GM23248 (cell line): ENCODE data around the gene IPO13. TPM values are rescaled to one million over a fixed set of nuclear protein-coding genes. Genes with fewer than 3 reads are reported as not detected.

ENCODE experiments used
- DNase-seq: peaks from one replicate; pipeline ENCODE4 v3.0.0-alpha.2; 2015
- H2AFZ ChIP-seq: fragments of 200-600 bp; sonication (generic); 2 replicates; pipeline ENCODE4 v1.6.1; 2016; ENCODE audit warnings: antibody characterized with exemption
- H3F3A ChIP-seq: fragments of 200-600 bp; sonication (generic); 2 replicates; pipeline ENCODE4 v1.6.1; 2016; ENCODE audit warnings: mild to moderate bottlenecking, antibody characterized with exemption, mixed run types; ENCODE audit not compliant: insufficient read depth
- H3K27ac ChIP-seq: fragments of 200-600 bp; sonication (generic); 2 replicates; pipeline ENCODE4 v1.5.1; 2016; ENCODE audit warnings: mild to moderate bottlenecking
- H3K27me3 ChIP-seq: fragments of 200-600 bp; sonication (generic); replicated peaks from 2 replicates; pipeline ENCODE4 v1.6.1; 2016; ENCODE audit warnings: mild to moderate bottlenecking; ENCODE audit not compliant: insufficient read depth
- H3K36me3 ChIP-seq: fragments of 200-600 bp; sonication (generic); 2 replicates; pipeline ENCODE4 v1.6.1; 2016; ENCODE audit warnings: low read depth, mild to moderate bottlenecking
- H3K4me1 ChIP-seq: fragments of 200-600 bp; sonication (generic); 2 replicates; pipeline ENCODE4 v1.6.1; 2016; ENCODE audit warnings: mild to moderate bottlenecking; ENCODE audit not compliant: insufficient read depth
- H3K4me2 ChIP-seq: fragments of 200-600 bp; sonication (generic); one replicate; pipeline ENCODE4 v1.6.1; 2016; ENCODE audit warnings: mild to moderate bottlenecking; ENCODE audit not compliant: unreplicated experiment
- H3K4me3 ChIP-seq: fragments of 200-600 bp; sonication (generic); 2 replicates; pipeline ENCODE4 v1.5.1; 2016; ENCODE audit warnings: mild to moderate bottlenecking
- H3K79me2 ChIP-seq: fragments of 200-600 bp; sonication (generic); 2 replicates; pipeline ENCODE4 v1.6.1; 2016; ENCODE audit warnings: mild to moderate bottlenecking; ENCODE audit not compliant: insufficient read depth
- H3K9ac ChIP-seq: fragments of 200-600 bp; sonication (generic); 2 replicates; pipeline ENCODE4 v1.6.1; 2016; ENCODE audit warnings: mild to moderate bottlenecking
- H3K9me2 ChIP-seq: fragments of 200-600 bp; sonication (generic); 2 replicates; pipeline ENCODE4 v1.6.1; 2016; ENCODE audit warnings: mixed run types, mild to moderate bottlenecking, moderate library complexity; ENCODE audit not compliant: insufficient read depth
- H3K9me3 ChIP-seq: fragments of 200-600 bp; sonication (generic); one replicate; pipeline ENCODE4 v1.6.1; 2017; ENCODE audit warnings: low read depth
- H4K20me1 ChIP-seq: fragments of 200-600 bp; sonication (generic); 2 replicates; pipeline ENCODE4 v1.6.0; 2016; ENCODE audit not compliant: insufficient read depth
- EZH2 ChIP-seq: fragments of 200-600 bp; sonication (generic); IDR thresholded peaks from 2 replicates; pipeline ENCODE4 v1.6.1; 2018; ENCODE audit warnings: antibody characterized with exemption, mild to moderate bottlenecking; ENCODE audit not compliant: insufficient read depth, poor library complexity, severe bottlenecking
- EZH2phosphoT487 ChIP-seq: fragments of 200-600 bp; sonication (generic); IDR thresholded peaks from 2 replicates; pipeline ENCODE4 v1.6.1; 2018; ENCODE audit warnings: antibody characterized with exemption, moderate library complexity, mild to moderate bottlenecking, low read depth; ENCODE audit not compliant: insufficient read depth
- WGBS, 2 experiments: methylation state at CpG; one replicate each; pipeline ENCODE4 v1.1.6; 2015 to 2017; ENCODE audit warnings: low lambda C conversion rate in 2 of 2, low coverage in 1 of 2; ENCODE audit errors: missing lambda C conversion rate in 2 of 2; 5-methylcytosine and 5-hydroxymethylcytosine counted together
- in situ Hi-C: fragments of 300-500 bp; cut with MboI; formaldehyde crosslinking; loops from 2 replicates; pipeline ENCODE4 v1.15.0; 2020
- polyA plus RNA-seq: library from polyadenylated mRNA; unstranded; fragments of >200 nt; fragmentation: Nextera tagmentation; extraction: Ambion mirVana; gene quantifications from 2 replicates; pipeline ENCODE4 v1.2.1, GENCODE V29; 2016
- total RNA-seq: library from RNA; depleted of rRNA; stranded (reverse); fragments of >200 nt; shearing (Covaris generic); gene quantifications from 2 replicates; pipeline ENCODE4 v1.2.3, GENCODE V29; 2014

IPO13 gene
- total and polyA plus RNA-seq, 2 experiments from 2014 or later: 21.0 to 29.4 TPM

GRCh38 chr1:43960798-43961197 is 14.0 kb downstream of the IPO13 start:
- Histone ChIP-seq H3K9me3 (no peaks in the 10 kb centered on the region), H3K36me3 (peaks cover 5% of the 10 kb centered on the region; the same call in 1 of the 2 replicates), H4K20me1 (0 out of 2 replicates have a peak, but pooled peaks cover 2% of the 10 kb centered on the region), H3K9me2 (no peaks in the 10 kb centered on the region), H3F3A (no peaks in the 10 kb centered on the region), H3K4me1 (no peaks in the 10 kb centered on the region), H3K27ac (no peak overlapping the region), H3K79me2 (no peaks in the 10 kb centered on the region), H3K9ac (no peak overlapping the region), H3K4me2 (no peak overlapping the region), H3K27me3 (no peaks in the 10 kb centered on the region), H2AFZ (no peak overlapping the region), H3K4me3 (no peak overlapping the region)
- WGBS, 2 experiments: 93 to 95% methylated on average over 7 to 8 of the region's 8 CpGs
- in situ Hi-C loops: no loop called here
- no peak for TF ChIP-seq EZH2phosphoT487
- no peak for TF ChIP-seq EZH2
- DNase-seq: no peak

- H3F3A ChIP-seq: no peaks in the 10 kb centered on the region
- no peaks in the 10 kb centered on the region for H3K79me2 ChIP-seq
- no peak overlapping the region for H3K4me3 ChIP-seq
- H3K4me1 ChIP-seq: no peaks in the 10 kb centered on the region
- H4K20me1 ChIP-seq: no peaks in the 10 kb centered on the region
- H3K4me2 ChIP-seq: no peak overlapping the region
- no peak overlapping the region for H3K27ac ChIP-seq
- H3K9me3 ChIP-seq: no peaks in the 10 kb centered on the region
- TF ChIP-seq EZH2: no peak
- TF ChIP-seq EZH2phosphoT487: no peak
- no peak overlapping the region for H3K9ac ChIP-seq
- 74 to 80% methylated on average over 3 of the region's 3 CpGs for WGBS, 2 experiments
- DNase-seq: no peak
- no peaks in the 10 kb centered on the region for H3K27me3 ChIP-seq
- H3K36me3 ChIP-seq: peaks cover 5% of the 10 kb centered on the region; the same call in 1 of the 2 replicates
- H3K9me2 ChIP-seq: no peaks in the 10 kb centered on the region
- in situ Hi-C loops: no loop called here
- H2AFZ ChIP-seq: no peak overlapping the region
These were observed 14.9 kb downstream of the IPO13 start for GRCh38 chr1:43961692-43962091.

DNA sequence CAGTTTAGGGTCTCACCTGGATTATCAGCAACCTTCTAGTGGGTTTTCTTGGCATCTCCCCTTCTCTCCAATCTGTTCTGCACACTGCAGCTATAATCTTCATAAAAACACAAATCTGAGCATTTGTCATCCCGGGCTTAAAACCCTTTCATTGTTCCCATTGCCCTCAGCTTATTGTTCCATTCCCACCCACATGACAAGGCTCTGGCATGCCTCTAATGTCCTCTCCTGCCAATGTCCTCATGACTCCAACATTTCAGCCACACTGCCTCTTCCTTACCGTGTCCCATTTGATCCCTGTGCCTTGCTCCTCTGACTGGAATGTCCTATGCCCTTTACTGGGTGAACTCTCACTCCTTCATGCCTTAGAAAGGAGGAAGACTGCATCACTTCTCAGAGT is 15.6 kb downstream of the IPO13 start:
- no peak overlapping the region for H3K4me2 ChIP-seq
- no peaks in the 10 kb centered on the region for H3K9me3 ChIP-seq
- no peak overlapping the region for H2AFZ ChIP-seq
- no peak overlapping the region for H3K27ac ChIP-seq
- H3K79me2 ChIP-seq: no peaks in the 10 kb centered on the region
- H4K20me1 ChIP-seq: no peaks in the 10 kb centered on the region
- peaks cover 2% of the 10 kb centered on the region; the same call in 1 of the 2 replicates for H3K36me3 ChIP-seq
- no peaks in the 10 kb centered on the region for H3K27me3 ChIP-seq
- no peak overlapping the region for H3K4me3 ChIP-seq
- WGBS, 2 experiments: 34 to 47% methylated on average over 2 of the region's 2 CpGs
- no peak for TF ChIP-seq EZH2phosphoT487
- TF ChIP-seq EZH2: no peak
- H3K9ac ChIP-seq: no peak overlapping the region
- H3F3A ChIP-seq: no peaks in the 10 kb centered on the region
- no peak for DNase-seq
- in situ Hi-C loops: no loop called here
- no peaks in the 10 kb centered on the region for H3K4me1 ChIP-seq
- no peaks in the 10 kb centered on the region for H3K9me2 ChIP-seq

GRCh38 chr1:43963006-43963405 is 16.3 kb downstream of the IPO13 start:
- H3K9me2 ChIP-seq: no peaks in the 10 kb centered on the region
- 85 to 93% methylated on average over 3 of the region's 3 CpGs for WGBS, 2 experiments
- H2AFZ ChIP-seq: no peak overlapping the region
- H3K79me2 ChIP-seq: no peaks in the 10 kb centered on the region
- no peaks in the 10 kb centered on the region for H3K4me1 ChIP-seq
- H3K9me3 ChIP-seq: no peaks in the 10 kb centered on the region
- no peak overlapping the region for H3K4me2 ChIP-seq
- TF ChIP-seq EZH2: no peak
- in situ Hi-C loops: no loop called here
- H3K27me3 ChIP-seq: no peaks in the 10 kb centered on the region
- H3K9ac ChIP-seq: no peak overlapping the region
- no peaks in the 10 kb centered on the region for H3F3A ChIP-seq
- no peak overlapping the region for H3K27ac ChIP-seq
- DNase-seq: no peak
- no peak overlapping the region for H3K4me3 ChIP-seq
- H3K36me3 ChIP-seq: no peaks in the 10 kb centered on the region; the same call in 1 of the 2 replicates
- H4K20me1 ChIP-seq: no peaks in the 10 kb centered on the region

DNA sequence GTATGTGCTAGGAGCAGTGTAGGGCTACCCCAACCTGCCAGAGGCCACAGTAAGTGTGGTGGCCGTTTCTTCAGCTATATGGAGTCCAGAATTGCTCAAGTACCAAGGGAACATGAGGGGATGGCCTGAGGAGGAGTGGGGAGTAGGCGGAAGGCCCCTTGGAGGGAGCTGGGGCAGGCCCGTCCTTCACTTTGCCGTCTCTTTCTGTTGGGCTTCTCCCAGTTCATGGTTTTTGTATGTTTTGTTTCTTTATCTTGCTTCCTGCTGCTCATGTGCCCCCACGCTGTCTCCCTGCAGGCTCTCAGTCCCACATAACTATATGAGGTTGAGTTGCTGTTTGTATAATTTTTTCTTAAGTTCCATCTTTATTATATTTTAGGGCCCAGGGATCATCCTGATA is 17.1 kb downstream of the IPO13 start:
- H3K27me3 ChIP-seq: no peaks in the 10 kb centered on the region
- 75 to 78% methylated on average over 5 of the region's 5 CpGs for WGBS, 2 experiments
- no peaks in the 10 kb centered on the region; the same call in 1 of the 2 replicates for H3K36me3 ChIP-seq
- H4K20me1 ChIP-seq: no peaks in the 10 kb centered on the region
- in situ Hi-C loops: no loop called here
- DNase-seq: no peak
- H3K4me3 ChIP-seq: no peak overlapping the region
- H3K79me2 ChIP-seq: no peaks in the 10 kb centered on the region
- no peaks in the 10 kb centered on the region for H3K4me1 ChIP-seq
- H3K9ac ChIP-seq: no peak overlapping the region
- H3K9me2 ChIP-seq: no peaks in the 10 kb centered on the region
- no peak for TF ChIP-seq EZH2phosphoT487
- TF ChIP-seq EZH2: no peak
- peaks cover 5% of the 10 kb centered on the region for H3F3A ChIP-seq
- no peak overlapping the region for H3K27ac ChIP-seq
- no peak overlapping the region for H3K4me2 ChIP-seq
- H3K9me3 ChIP-seq: no peaks in the 10 kb centered on the region
- no peak overlapping the region for H2AFZ ChIP-seq
